GM12873 (cell line): Measurements from ENCODE around the gene CNPY1.

Experiments
- TF ChIP-seq, protein P1 (sequence below): IDR thresholded peaks from 2 replicates; pipeline ENCODE4 v1.5.1; 2012; ENCODE audit warnings: low read depth, mild to moderate bottlenecking, moderate library complexity, low read length, control low read depth; ENCODE audit not compliant: insufficient read depth; ENCODE audit errors: missing control alignments

The CNPY1 gene

DNA sequence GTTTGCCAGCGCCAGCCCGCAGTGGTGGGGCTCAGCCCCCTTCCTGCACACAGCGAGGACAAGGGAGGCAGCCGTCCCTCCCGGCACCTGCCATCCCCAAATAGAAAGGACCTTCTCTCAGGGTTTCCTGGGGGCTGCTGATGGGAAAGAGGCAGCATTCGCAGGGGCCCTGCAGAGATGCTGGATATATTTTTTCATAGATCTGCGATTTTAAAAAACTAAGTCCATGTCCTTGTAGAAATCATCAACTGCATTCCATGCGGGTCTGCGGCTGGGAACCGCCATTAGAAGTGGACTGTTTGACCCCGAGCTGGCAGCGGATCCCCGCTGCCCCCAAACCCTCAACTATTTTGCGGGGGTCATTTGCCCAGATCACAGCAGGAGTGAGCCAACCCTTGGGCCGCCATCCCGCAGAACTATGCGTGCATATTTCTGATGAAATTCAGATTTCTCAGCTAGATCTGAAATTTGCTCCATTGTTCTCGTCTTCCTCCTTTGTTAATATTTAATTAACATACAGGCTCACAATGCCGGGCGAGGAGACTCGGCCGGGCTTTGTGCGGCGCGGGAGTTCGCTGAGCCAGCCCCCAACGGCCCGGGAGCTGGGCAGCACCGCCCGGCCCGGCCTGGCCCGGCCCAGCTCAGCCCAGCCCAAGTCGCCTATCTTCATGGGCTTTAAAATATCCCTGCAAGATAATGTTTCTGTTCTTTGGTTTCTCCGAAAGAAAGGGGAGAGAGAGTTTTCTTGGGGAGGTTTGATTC lies 86.5 kb downstream of the CNPY1 start:
- TF ChIP-seq, protein P1, sequence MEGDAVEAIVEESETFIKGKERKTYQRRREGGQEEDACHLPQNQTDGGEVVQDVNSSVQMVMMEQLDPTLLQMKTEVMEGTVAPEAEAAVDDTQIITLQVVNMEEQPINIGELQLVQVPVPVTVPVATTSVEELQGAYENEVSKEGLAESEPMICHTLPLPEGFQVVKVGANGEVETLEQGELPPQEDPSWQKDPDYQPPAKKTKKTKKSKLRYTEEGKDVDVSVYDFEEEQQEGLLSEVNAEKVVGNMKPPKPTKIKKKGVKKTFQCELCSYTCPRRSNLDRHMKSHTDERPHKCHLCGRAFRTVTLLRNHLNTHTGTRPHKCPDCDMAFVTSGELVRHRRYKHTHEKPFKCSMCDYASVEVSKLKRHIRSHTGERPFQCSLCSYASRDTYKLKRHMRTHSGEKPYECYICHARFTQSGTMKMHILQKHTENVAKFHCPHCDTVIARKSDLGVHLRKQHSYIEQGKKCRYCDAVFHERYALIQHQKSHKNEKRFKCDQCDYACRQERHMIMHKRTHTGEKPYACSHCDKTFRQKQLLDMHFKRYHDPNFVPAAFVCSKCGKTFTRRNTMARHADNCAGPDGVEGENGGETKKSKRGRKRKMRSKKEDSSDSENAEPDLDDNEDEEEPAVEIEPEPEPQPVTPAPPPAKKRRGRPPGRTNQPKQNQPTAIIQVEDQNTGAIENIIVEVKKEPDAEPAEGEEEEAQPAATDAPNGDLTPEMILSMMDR = no peak

DNA sequence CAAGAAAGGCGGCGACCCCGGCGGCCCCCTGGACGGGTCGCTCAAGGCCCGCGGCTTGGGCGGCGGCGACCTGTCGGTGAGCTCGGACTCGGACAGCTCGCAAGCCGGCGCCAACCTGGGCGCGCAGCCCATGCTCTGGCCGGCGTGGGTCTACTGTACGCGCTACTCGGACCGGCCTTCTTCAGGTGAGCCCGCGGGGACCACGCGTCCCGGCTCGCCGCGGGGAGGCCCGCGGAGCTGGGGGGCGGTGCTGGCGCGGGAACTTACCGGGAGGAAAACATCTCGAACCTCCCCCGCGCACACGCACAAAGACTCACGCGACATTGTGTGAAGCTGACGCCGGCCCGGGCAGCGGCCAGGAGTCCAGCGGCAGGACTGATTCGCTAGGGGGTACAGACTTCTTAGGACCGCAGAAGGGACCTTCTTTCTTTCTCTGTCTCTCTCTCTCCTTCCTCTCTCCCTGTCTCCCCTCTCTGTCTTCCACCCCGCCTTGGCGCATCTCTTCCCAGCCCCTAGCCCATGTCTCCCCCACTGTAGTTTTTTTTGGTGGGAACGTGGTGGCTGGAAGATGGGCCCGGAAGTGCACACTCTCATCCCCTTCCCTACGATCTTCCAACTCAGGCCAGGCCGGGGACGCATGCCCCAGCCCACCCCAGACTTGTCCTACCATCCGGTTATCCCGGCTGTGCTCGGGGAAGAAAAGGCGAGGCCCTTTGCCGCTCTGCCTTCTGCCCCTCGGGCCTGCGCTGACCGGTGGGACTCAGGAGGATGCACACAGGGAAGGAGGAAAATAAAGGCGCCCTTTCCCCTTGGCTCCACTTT lies 87.3 kb downstream of the CNPY1 start:
- TF ChIP-seq, protein P1 = no peak

DNA sequence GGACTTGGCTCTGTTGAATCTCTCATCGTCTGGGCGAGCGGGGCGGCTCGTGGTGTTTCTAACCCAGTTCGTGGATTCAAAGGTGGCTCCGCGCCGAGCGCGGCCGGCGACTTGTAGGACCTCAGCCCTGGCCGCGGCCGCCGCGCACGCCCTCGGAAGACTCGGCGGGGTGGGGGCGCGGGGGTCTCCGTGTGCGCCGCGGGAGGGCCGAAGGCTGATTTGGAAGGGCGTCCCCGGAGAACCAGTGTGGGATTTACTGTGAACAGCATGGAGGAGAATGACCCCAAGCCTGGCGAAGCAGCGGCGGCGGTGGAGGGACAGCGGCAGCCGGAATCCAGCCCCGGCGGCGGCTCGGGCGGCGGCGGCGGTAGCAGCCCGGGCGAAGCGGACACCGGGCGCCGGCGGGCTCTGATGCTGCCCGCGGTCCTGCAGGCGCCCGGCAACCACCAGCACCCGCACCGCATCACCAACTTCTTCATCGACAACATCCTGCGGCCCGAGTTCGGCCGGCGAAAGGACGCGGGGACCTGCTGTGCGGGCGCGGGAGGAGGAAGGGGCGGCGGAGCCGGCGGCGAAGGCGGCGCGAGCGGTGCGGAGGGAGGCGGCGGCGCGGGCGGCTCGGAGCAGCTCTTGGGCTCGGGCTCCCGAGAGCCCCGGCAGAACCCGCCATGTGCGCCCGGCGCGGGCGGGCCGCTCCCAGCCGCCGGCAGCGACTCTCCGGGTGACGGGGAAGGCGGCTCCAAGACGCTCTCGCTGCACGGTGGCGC lies 88.1 kb downstream of the CNPY1 start, which contains the start of gene EN2:
EN2 (plus strand) TSS at position 19 of the 767 bp plus-strand sequence; CDS start at position 268, 249 bp downstream.
- TF ChIP-seq, protein P1 = no peak

DNA sequence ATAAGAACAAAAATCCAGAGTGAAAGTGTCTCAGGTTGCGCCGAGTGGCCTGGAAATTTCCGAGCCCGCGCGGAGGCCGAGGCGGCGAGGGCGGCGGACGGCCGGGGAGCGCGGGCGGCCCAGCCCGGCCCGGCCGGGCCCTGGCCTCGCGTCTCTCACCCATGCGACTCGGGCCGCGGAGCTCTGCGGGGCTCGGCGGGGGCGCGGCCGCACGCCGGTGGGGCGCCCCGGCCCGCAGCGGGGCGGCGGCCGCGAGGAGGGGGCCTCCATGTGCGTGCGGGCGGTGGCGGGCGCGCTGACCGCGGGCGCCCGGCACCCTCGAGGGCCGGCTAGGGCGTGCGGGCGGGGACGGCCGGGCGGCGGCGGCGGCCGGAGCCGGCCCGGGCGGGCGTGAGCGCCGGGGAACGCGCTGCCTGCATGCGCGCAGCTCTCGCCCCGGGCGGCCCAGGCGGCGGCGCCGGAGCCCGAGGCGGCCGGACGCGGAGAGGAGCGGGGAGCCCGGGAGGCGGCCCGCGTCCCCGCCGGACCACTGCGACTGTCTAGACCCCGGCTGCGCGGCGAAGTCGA lies 88.7 kb downstream of the CNPY1 start:
- TF ChIP-seq, protein P1 = no peak

DNA sequence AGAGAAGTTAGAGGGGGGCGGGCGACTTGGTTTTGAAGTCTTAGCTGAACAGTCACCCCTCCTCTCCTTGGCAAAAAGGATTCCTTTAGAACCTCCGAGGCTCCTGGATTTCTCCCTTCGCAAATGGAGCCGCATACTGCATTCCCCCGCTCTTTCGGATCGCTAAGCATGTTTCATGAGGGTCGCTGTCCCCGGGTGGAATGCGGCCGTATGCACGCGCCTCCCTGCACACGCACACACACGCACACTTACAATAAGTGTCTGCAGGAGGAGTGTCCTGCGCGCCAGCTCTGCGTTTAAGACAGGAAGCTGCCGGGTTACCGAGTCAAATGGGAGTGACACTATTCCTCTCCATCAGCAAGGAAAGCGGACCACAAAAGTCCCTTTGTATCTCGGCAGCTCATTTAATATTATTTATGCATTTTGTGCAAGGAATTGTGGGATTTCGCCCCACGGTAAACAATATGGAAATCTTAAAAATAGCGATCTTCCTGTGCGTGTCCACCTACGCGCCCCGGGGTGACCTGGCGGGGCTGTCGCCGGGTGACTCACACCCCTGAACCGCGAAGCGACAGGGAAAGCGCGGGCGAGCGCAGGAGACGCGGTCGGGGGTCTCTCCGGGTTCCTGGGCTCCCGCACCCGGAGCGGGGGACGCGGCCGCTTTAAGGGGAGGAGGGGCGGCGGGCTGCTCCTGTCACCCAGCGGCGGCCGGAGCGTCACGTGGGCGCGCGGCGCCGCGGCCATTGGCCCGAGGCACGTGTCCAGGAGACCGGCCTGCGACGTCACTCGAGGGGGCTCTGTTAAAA lies 89.4 kb downstream of the CNPY1 start:
- TF ChIP-seq, protein P1 = no peak

DNA sequence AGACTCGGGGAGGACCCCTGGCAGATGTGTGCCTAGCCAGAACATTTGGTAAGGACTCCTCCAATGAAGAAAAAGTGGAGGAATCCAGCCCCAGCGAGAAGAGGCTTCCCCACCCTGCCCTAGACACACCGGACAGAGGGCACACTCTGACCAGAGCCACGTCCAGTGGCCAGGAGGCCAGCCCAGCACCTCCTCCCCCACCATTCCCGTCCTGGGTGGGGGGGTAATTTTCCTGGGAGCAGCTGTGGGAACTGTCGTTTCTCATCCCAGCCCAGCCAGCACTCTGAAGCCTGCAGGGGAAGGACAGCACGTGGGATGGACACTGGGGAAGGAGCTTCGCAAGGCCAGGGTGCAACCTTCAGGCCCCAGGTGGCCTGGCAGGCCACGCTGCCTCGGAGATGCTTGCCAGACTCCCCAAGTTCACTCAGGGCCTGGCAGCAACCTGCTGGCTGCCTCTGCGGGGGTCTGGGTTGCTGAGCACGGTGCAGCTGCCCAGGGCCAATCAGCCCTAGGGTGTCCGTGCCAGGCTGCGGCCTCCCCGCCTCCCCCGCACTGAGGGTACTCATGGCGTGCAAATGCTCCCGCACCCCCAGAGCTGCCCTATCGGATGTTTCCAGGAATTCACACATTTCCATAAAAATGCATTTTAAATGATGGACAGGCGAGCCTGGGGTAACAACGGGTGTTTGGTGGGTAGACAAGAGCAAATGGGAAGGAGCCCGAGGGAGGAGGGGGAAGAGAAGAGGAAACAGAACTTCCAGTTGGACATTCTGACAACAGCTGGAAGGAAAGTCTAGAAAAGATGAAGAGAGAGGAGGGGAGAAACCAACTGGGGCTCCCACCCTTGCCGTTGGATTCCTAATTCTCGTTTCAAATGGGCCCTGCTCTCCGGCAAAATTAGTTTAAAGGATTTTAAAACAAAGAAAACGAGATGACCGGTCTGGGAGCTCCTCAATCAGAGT lies 90.3 kb downstream of the CNPY1 start:
- TF ChIP-seq, protein P1 = no peak
